ENCODE results near the gene USF3.

USF3 gene

DNA sequence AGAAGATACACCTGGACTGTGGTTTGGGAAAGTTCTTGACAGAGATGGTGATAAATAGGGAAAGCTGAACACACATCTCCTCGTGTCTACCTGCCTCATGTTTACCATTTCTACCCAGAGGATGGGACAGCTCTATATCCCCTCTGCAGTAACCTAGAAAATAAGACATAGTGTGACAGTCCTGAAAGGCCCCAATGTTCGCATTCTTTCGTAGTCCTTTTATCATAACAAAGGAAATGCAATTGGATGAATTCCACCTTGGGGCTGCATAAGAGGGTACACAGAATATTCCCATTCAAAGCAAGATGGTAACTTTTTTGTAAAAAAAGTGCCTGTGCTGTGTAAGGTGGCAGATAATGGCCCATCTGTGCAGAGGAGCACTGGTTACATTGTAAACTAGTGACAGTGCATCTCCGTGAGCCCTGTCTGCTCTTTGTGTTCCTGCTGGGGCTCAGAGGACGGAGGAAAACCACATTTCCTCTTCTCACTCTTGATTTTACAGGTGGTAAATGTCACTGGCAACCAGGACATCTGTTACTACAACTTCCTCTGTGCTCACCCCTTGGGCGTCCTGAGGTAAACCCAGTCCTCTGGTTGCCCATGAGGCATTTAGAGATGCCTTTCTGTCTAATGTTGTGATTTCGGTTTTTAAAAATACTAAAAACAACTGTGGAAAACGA, 89.8 kb downstream of the USF3 start:
- DNase-seq, result no peak

DNA sequence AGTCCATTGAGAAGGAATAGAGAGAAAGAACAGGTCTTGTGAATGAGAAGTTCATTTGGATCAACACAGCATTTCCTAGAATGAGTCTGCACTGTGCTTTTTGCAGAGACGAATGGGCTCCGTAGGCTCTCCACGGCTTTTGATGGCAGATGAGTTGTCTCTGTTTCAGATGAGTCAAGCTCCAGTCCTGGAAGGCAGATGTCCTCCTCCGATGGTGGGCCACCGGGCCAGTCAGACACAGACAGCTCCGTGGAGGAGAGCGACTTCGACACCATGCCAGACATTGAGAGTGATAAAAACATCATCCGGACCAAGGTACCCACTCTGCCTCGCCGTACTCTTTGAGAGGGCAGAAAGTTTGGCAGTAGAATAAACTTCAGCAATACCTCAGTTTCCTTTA, 93.6 kb downstream of the USF3 start:
- DNase-seq, result no peak

DNA sequence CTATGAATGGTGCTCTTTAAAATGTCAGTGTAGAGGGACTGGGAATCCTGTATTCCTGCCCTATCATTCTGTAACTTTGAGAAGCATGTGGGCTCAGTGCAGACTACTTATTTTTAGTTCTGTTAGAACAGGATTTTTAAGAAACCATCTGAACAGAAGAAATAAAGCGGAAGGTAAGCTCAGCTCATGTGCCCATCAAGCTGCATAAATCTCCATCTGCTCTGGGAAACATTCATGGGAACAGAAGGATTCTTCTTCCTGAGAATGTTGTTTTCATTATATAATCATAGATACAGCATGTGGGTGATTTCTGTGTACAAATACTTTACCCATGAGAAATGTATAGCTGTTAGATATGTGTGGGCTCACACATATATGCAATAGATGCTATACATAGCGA, 94.2 kb downstream of the USF3 start:
- no peak for DNase-seq

DNA sequence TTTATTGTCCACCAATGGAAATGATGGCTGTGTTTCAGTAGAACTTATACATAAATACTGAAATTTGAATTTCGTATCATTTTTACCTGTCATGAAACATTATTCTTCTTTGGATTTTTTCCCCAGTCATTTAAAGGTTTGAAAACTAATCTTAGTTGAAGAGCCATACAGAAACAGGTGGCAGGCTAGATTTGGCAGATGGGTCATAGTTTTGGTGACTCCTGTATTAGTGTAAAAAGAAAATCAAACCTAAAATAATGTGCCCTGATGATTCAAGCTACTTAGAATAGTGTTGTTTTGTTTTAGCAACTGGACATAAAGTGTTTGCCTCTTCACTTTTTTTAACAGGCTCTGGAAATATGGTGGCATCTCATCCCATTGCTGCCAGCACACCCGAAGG, 95.2 kb downstream of the USF3 start:
- DNase-seq, result no peak

DNA sequence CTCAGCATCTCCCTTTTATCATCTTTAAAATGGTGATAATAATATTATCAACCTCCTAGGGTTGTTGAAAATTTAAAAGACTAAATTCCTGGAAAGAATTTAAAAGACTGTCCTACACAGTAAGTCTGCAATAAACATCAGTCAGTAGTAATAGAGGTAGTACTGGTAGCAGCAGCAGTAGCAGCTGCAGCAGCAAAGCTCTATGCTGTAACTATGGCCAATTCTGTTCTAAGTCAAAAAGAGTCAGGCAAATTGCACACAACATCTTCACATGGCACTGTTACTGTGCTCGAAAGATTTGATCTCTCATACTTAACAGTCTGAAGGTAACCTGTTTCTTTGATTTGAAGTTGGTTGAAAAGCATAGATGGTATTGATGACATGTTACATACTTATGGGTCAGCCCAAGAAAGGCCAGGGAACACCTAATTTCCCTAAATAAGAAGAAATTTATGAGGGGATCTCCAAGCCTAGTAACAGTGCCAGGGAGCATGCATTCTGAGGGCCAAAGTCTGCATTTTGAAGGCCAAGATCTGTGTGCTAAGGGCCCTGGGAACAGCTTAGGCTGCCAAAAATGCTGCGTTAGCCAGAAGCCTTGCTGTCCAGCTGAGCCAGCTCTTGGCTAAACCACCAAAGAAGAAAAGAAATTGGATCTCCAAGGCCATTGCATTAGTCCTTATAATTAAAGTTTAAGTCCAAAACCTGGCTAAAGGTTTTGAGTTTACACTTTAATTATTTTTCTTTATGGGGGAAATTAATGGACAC, 95.8 kb downstream of the USF3 start:
- DNase-seq, result no peak
